GM19395 (cell line): ENCODE measurements around the gene DKK3.

Experiments used
- ATAC-seq: cut with Tn5 transposase; IDR thresholded peaks from one replicate; pipeline ENCODE4 v1.9.1; 2021; ENCODE audit warnings: mild to moderate bottlenecking, moderate library complexity; ENCODE audit not compliant: unreplicated experiment

The DKK3 gene

DNA sequence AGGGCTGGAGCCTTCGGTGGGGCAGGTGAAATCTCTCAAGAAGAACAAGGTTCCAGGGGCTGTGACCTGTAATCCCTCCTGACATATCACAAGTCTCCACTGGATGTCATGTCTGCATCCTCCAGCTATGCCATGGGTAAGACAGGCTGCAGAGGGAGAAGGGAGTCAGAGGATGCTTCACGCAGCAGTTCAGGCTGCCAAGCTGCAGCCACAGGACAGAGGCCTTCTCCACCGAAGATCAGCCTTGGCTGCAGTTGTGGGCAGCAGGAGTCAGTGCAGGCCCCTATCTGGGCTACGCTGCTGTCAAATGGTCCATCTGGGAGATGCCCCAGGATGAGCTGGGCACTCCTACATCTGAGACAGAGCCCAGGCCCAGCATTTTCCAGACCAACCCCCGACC lies 25.0 kb downstream of the DKK3 start:
- no peak for ATAC-seq

DNA sequence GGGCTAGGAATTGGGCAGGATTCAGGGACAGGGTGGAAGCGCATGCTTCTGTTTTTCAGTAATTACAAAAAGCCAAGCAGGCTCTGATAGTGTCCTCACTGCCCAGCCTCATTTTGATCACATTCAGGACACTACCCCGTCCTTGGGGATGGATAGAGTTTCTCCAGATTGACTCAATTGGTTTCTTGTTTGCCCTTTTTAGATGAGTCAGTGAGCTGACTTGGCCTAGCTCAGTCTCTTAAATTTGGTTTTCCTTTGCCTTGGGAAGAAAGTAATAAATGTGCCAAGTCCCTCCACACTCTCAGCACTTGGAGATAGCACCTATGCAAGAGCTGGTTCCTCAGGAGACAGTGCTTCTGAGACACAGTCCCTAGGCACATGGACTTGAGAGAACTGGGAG lies 25.5 kb downstream of the DKK3 start:
- ATAC-seq = no peak

GRCh38 chr11:11982461-11982860 lies 26.0 kb downstream of the DKK3 start:
- ATAC-seq = no peak

GRCh38 chr11:11981840-11982239 lies 26.6 kb downstream of the DKK3 start:
- no peak for ATAC-seq

DNA sequence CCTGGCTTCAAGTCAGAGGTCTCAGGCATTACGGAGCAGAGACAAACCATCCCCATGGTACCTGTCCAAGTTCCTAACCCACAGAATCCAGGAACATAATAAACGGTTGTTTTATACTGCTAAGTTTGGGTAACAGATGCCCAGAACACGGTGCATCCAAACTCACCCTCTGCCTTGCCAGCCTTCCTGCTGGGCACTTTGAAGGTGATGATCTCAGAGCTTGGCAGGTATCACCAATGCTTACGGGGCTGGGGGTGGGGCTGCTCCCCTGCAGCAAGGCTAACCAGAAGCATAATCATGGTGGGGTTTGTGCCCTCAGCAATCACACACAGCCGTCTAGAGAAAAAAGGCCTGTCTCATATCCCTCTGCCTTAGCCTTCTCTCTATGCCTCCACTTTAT lies 27.1 kb downstream of the DKK3 start:
- ATAC-seq = no peak

DNA sequence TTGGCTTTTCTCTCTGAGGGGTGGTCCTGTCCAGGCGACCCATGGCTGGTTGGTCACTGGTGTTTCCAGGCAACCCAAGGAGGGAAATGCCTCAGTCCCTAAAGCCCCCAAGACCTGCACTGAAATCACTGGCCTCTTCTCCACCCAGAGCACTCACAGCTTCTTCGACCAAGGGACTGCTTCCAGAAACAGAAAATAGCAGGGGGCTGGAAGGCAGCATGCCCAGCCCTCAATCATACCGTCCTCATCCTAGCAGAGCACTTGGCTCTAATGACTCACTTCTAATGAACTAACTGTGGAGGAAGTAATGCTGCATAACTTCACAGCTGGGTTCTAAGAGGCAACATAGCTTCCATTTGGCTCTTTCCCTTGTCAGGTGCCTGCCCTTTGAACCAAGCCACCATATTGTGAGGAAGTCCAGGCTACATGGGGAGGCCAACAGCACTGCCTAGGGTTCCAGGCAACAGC lies 27.6 kb downstream of the DKK3 start:
- no peak for ATAC-seq

GRCh38 chr11:11980200-11980599 lies 28.2 kb downstream of the DKK3 start:
- ATAC-seq = no peak

DNA sequence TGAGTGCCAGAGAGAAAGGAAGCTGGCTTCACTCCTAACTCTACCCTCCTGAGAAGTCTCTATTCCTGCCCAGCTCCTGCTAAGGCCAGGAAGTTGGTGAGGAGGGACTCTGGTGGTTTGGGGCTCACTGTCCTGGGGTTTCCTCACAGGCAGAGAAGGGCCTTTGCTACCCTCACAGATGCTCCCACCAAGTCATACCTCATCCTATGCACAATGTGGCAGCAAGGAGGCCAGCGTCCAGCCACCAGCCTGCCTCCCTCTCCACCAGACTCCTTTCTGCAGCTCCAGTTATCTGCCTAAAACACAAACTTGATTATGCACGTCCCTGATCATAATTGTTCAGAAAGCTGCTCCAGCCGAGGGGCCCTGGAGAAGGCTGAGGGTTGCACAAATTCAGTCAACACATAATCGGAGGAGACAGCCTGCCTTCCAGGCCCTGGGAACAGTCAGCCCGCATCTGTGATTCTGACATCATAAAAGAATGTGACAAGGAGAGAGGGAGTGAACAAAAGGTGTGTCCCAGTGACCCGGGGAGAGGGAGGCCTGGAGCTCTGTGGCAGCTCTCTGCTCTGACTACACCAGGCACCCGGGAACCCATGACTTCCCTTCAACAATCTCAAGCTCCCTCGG lies 28.8 kb downstream of the DKK3 start:
- ATAC-seq = no peak

- no peak for ATAC-seq
Observed at GRCh38 chr11:11978792-11979487, 29.5 kb downstream of the DKK3 start.

- ATAC-seq = no peak
Observed at GRCh38 chr11:11978098-11978637, 30.3 kb downstream of the DKK3 start.

DNA sequence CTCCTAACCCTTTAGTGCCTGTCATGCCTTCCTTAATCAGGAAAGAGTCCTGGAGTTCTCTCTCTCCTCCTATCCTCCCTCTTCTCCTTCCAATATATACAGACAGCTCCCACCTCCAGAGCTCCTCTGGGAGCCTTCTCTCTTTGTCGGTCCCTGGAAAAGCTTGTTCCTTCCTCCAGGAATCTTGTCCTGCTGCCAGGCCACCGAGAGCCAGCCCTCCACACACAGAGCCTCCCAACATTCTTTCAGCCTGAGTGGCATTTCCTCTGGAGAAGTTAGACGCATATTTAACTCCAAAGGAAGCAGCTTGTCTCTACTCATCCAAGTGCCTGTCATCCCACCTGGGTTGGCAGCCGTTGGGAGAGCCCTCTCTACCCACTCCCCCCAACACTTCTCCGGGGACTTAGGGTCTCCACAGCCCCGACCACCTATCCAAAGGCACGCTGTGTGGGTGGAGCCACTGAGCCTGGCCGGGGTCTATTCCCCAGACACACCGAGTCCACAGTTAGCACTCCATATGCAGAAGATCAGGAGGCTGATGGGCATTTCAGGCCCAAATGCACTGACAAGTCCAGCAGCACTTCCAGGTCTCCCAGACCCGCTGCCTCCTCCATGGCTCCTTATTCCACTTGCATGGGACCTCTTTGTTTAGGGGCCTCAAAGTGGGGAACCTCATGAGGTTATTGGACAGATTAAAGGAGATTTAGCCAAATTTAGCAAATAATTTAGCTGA lies 31.1 kb downstream of the DKK3 start:
- ATAC-seq = no peak

- ATAC-seq = no peak
Observed at GRCh38 chr11:11976481-11977127, 31.8 kb downstream of the DKK3 start.

DNA sequence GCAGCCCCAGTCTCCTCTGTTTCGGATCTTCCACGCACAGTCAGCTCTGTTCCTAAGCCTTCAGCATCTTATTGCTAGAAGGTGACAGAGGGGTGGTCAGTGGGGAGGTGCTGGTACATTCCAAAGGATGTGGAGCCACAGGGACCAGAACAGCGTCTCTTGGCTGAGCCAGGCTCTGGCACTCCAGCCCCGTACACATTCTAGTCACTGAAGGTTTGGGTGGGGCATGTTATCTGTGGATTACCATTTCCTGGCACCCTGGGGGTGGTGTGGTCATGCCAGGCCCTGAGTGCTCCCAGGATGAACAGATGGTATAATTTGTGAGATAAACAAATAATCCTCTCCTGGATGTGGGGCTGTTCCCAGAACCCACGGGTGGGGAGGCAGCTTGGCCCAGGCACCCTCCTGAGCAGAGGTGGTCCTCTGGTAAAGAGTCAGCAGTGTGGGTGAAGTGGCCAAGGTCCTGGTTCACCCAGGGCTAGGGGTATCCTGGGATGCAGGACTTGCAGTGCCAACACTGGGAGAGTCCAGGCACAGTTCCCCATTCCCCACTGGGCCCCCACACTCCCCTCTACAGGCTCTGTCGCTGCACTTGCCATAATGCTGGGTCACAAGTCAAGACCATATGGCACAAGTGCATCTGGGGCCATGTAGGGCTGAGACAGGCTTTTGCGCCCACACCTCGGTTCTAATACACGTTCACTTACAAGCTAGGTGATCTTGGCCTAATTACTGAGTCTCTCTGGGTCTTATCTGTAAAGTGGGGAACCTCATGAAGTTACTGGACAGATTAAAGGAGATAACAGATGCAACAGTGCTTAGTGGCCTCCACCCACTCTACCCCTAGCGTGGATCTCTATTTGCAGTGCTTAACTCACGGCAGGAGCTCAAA lies 33.0 kb downstream of the DKK3 start:
- no peak for ATAC-seq

GRCh38 chr11:11973866-11974265 lies 34.6 kb downstream of the DKK3 start:
- no peak for ATAC-seq

- no peak for ATAC-seq
Observed at GRCh38 chr11:11973361-11973800, 35.0 kb downstream of the DKK3 start.

DNA sequence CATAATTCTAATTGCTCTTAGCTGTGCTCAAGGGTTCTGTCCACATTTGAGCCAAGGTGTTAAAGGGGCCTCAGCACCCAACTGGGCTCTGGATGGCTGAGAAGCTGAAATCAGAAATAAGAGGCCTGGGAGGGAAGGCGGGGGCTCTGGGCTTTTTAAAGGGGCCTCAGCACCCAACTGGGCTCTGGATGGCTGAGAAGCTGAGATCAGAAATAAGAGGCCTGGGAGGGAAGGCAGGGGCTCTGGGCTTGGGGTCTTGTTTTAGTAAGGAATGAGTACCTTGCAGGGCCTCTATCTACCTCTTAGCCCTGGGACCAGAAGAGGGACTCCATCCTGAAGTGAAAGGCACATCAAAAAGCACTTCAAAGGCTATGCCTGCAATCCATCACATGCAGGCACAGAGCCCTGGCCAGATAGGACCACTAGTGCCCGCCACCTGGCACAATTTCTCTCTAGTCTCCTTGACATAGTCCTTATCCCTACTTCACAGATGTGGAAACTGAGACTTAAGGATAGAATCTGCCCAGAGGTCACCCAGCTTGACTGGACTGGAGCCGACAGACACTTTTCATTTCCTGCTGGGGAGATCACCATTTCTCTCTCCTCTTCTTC lies 35.6 kb downstream of the DKK3 start:
- no peak for ATAC-seq

DNA sequence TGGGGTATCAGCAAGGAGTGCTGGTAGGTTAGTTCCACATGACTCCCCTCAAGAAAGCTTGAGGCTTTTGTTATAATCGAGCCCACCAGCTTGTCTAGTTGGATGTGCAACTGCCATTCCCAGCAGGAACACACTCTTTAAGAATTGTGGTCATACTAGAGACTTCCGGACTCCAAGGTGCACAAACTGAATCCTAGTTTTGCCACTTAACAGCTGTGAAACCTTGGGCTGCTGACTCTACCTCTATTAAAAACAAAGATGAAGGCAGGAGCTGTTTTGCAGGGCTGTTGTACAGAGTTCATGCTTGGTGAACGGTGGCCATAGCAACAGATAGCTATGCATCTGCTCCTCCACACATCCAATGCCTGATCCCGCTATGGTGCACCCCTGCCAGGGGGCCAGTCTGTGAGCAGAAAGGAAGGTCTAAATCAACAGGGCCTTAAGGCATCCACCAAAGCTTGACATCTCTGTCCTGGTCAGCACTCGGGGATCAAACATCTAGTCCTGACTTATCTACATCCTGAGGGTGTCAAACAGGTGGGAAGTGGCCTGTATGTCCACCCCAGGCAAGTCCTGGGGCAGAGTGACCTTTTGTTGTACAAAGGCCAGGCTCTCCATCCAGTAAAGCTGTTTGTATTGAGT lies 36.4 kb downstream of the DKK3 start:
- no peak for ATAC-seq

- no peak for ATAC-seq
Observed at GRCh38 chr11:11970556-11970955, 37.9 kb downstream of the DKK3 start.
